Bone marrow (tissue), 2 donors: Measurements from ENCODE around the gene SREBF1.
A peak's percentile ranks its signal among the peaks of the same experiment; 100 is the strongest.

Experiments
- DNase-seq, 2 donors: peaks; one replicate each; lab custom pipeline; 2025; lab: John Stamatoyannopoulos, UW

Gene SREBF1

GRCh38 chr17:17836818-17837379 lies at the start of gene SREBF1:
Gene SREBF1, minus strand, starts transcription at chr17:17836986. Its CDS starts 169 bp downstream, at chr17:17836817.
- DNase-seq = peak in 1 of 2 donors; percentile 46

GRCh38 chr17:17886226-17886625 lies 49.4 kb upstream of the SREBF1 start:
- no peak for DNase-seq

- DNase-seq = no peak
Measured at GRCh38 chr17:17884391-17885357, 47.9 kb upstream of the SREBF1 start.

- DNase-seq = no peak
Measured at GRCh38 chr17:17883801-17884200, 47.0 kb upstream of the SREBF1 start.

GRCh38 chr17:17882082-17882581 lies 45.3 kb upstream of the SREBF1 start:
- no peak for DNase-seq

GRCh38 chr17:17880577-17881196 lies 43.9 kb upstream of the SREBF1 start:
- no peak for DNase-seq

GRCh38 chr17:17877529-17878358 lies 41.0 kb upstream of the SREBF1 start:
- DNase-seq = no peak

- no peak for DNase-seq
Measured at GRCh38 chr17:17876959-17877528, 40.3 kb upstream of the SREBF1 start.

GRCh38 chr17:17874478-17874877 lies 37.7 kb upstream of the SREBF1 start:
- DNase-seq = no peak

GRCh38 chr17:17873450-17873991 lies 36.7 kb upstream of the SREBF1 start:
- no peak for DNase-seq

- no peak for DNase-seq
Measured at GRCh38 chr17:17872547-17873345, 36.0 kb upstream of the SREBF1 start.

GRCh38 chr17:17871913-17872312 lies 35.1 kb upstream of the SREBF1 start:
- DNase-seq = no peak

- no peak for DNase-seq
Measured at GRCh38 chr17:17870247-17870646, 33.5 kb upstream of the SREBF1 start.

- no peak for DNase-seq
Measured at GRCh38 chr17:17868641-17869522, 32.1 kb upstream of the SREBF1 start.

- no peak for DNase-seq
Measured at GRCh38 chr17:17866897-17867296, 30.1 kb upstream of the SREBF1 start.

- DNase-seq = no peak
Measured at GRCh38 chr17:17866425-17866824, 29.6 kb upstream of the SREBF1 start.

GRCh38 chr17:17865035-17865434 lies 28.2 kb upstream of the SREBF1 start:
- no peak for DNase-seq

- DNase-seq = no peak
Measured at GRCh38 chr17:17860766-17861107, 24.0 kb upstream of the SREBF1 start.
